ENCODE results near the gene IL9R.
"Not testable (repeated sequence)": the region's sequence is repeated elsewhere in the genome, so short reads cannot be mapped to it uniquely, and the experiment has no call there.

The IL9R gene

GRCh38 chrX:155998116-155998515, 620 bp downstream of the IL9R start:
- no peak for DNase-seq (ENCODE audit: low read depth in 2 of 3, low spot score in 2 of 3)

GRCh38 chrX:155998761-155999510, 1.4 kb downstream of the IL9R start:
- DNase-seq (ENCODE audit: low read depth in 2 of 3, low spot score in 2 of 3) = no peak

- not testable (repeated sequence) for DNase-seq (ENCODE audit: low read depth in 2 of 3, low spot score in 2 of 3)
Measured at GRCh38 chrX:155999751-156000150, 2.3 kb downstream of the IL9R start.

- no peak for DNase-seq (ENCODE audit: low read depth in 2 of 3, low spot score in 2 of 3)
Measured at GRCh38 chrX:156000361-156000926, 2.9 kb downstream of the IL9R start.

GRCh38 chrX:156001001-156001666, 3.6 kb downstream of the IL9R start:
- no peak for DNase-seq (ENCODE audit: low read depth in 2 of 3, low spot score in 2 of 3)

- DNase-seq (ENCODE audit: low read depth in 2 of 3, low spot score in 2 of 3) = no peak
Measured at GRCh38 chrX:156001667-156002021, 4.1 kb downstream of the IL9R start.

GRCh38 chrX:156002507-156002906, 5.0 kb downstream of the IL9R start:
- DNase-seq (ENCODE audit: low read depth in 2 of 3, low spot score in 2 of 3) = no peak

- DNase-seq (ENCODE audit: low read depth in 2 of 3, low spot score in 2 of 3) = no peak
Measured at GRCh38 chrX:156003486-156004185, 6.1 kb downstream of the IL9R start.

GRCh38 chrX:156004256-156004655, 6.8 kb downstream of the IL9R start:
- no peak for DNase-seq (ENCODE audit: low read depth in 2 of 3, low spot score in 2 of 3)

- no peak for DNase-seq (ENCODE audit: low read depth in 2 of 3, low spot score in 2 of 3)
Measured at GRCh38 chrX:156004740-156005139, 7.2 kb downstream of the IL9R start.

GRCh38 chrX:156005144-156005543, 7.6 kb downstream of the IL9R start:
- no peak for DNase-seq (ENCODE audit: low read depth in 2 of 3, low spot score in 2 of 3)

GRCh38 chrX:156006468-156006867, 9.0 kb downstream of the IL9R start:
- not testable (repeated sequence) for DNase-seq (ENCODE audit: low read depth in 2 of 3, low spot score in 2 of 3)

- not testable (repeated sequence) for DNase-seq (ENCODE audit: low read depth in 2 of 3, low spot score in 2 of 3)
Measured at GRCh38 chrX:156008379-156008778, 10.9 kb downstream of the IL9R start.

- no peak for DNase-seq (ENCODE audit: low read depth in 2 of 3, low spot score in 2 of 3)
Measured at GRCh38 chrX:156008915-156009314, 11.4 kb downstream of the IL9R start.

GRCh38 chrX:156009691-156010090, 12.2 kb downstream of the IL9R start:
- DNase-seq (ENCODE audit: low read depth in 2 of 3, low spot score in 2 of 3) = not testable (repeated sequence)

GRCh38 chrX:156013286-156013953, 15.9 kb downstream of the IL9R start:
- DNase-seq (ENCODE audit: low read depth in 2 of 3, low spot score in 2 of 3) = not testable (repeated sequence)

- not testable (repeated sequence) for DNase-seq (ENCODE audit: low read depth in 2 of 3, low spot score in 2 of 3)
Measured at GRCh38 chrX:156019846-156020245, 22.4 kb downstream of the IL9R start.

GRCh38 chrX:156023002-156023401, 25.5 kb downstream of the IL9R start:
- DNase-seq (ENCODE audit: low read depth in 2 of 3, low spot score in 2 of 3) = not testable (repeated sequence)

GRCh38 chrX:156024949-156025492, 27.5 kb downstream of the IL9R start:
- not testable (repeated sequence) for DNase-seq (ENCODE audit: low read depth in 2 of 3, low spot score in 2 of 3)

- not testable (repeated sequence) for DNase-seq (ENCODE audit: low read depth in 2 of 3, low spot score in 2 of 3)
Measured at GRCh38 chrX:156028653-156029237, 31.2 kb downstream of the IL9R start.

Measured in activated CD8-positive, alpha-beta memory T cell treated with anti-CD3 and anti-CD28 coated beads for 48 hours (primary cell).